HG02610 (cell line): ENCODE measurements around the gene CYB561D2.

ENCODE experiments used
- ATAC-seq: cut with Tn5 transposase; IDR thresholded peaks from one replicate; pipeline ENCODE4 v1.9.1; 2021; ENCODE audit warnings: mild to moderate bottlenecking, moderate library complexity; ENCODE audit not compliant: unreplicated experiment

The CYB561D2 gene

GRCh38 chr3:50323092-50323600 is 27.5 kb upstream of the CYB561D2 start:
- ATAC-seq = no peak

- no peak for ATAC-seq
Observed at GRCh38 chr3:50323614-50324199, 27.0 kb upstream of the CYB561D2 start.

- ATAC-seq = peak; percentile 21
Observed at GRCh38 chr3:50324351-50325112, 26.1 kb upstream of the CYB561D2 start.

- ATAC-seq = no peak
Observed at GRCh38 chr3:50325113-50325480, 25.6 kb upstream of the CYB561D2 start.

GRCh38 chr3:50325497-50326181 is 25.0 kb upstream of the CYB561D2 start:
- ATAC-seq = no peak

GRCh38 chr3:50326182-50326541 is 24.5 kb upstream of the CYB561D2 start:
- ATAC-seq = no peak

- ATAC-seq = no peak
Observed at GRCh38 chr3:50327129-50327528, 23.5 kb upstream of the CYB561D2 start.

- peak; percentile 83 for ATAC-seq
Observed at GRCh38 chr3:50327943-50328691, 22.5 kb upstream of the CYB561D2 start, which contains the start of gene TUSC2. TUSC2 (minus strand) TSS chr3:50328223; CDS start chr3:50328099, 124 bp downstream.

GRCh38 chr3:50330330-50330729 is 20.3 kb upstream of the CYB561D2 start:
- ATAC-seq = no peak

GRCh38 chr3:50331364-50331907 is 19.2 kb upstream of the CYB561D2 start:
- no peak for ATAC-seq

- no peak for ATAC-seq
Observed at GRCh38 chr3:50333744-50334328, 16.8 kb upstream of the CYB561D2 start.

- ATAC-seq = no peak
Observed at GRCh38 chr3:50334339-50335075, 16.2 kb upstream of the CYB561D2 start.

GRCh38 chr3:50336452-50337174 is 14.0 kb upstream of the CYB561D2 start:
- ATAC-seq = peak; percentile 27

GRCh38 chr3:50337175-50337861 is 13.3 kb upstream of the CYB561D2 start:
- peak; percentile 72 for ATAC-seq

GRCh38 chr3:50338965-50339364 is 11.7 kb upstream of the CYB561D2 start:
- no peak for ATAC-seq

GRCh38 chr3:50339485-50340146 is 11.0 kb upstream of the CYB561D2 start:
- no peak for ATAC-seq

- no peak for ATAC-seq
Observed at GRCh38 chr3:50340147-50340447, 10.6 kb upstream of the CYB561D2 start.
